HL-60 (cell line): ENCODE data around the gene ZFR.

ENCODE experiments used
- DNase-seq, 2 experiments: peaks; one replicate each; pipeline ENCODE4 v3.0.0-alpha.2; 2010 to 2020; ENCODE audit warnings: low read depth in 1 of 2, low spot score in 1 of 2
- H3K27ac ChIP-seq: fragments of 250-450 bp; sonication (Bioruptor Pico); replicated peaks from 2 replicates; pipeline ENCODE4 v1.5.1; 2020; ENCODE audit warnings: mild to moderate bottlenecking, moderate library complexity
- H3K27me3 ChIP-seq: fragments of 250-450 bp; sonication (Bioruptor Pico); 2 replicates; pipeline ENCODE4 v1.5.1; 2021; ENCODE audit warnings: mild to moderate bottlenecking, moderate library complexity; ENCODE audit not compliant: insufficient read depth, poor library complexity, severe bottlenecking
- H3K4me3 ChIP-seq: replicated peaks from 2 replicates; pipeline ENCODE4 v1.5.1; 2011; ENCODE audit warnings: mild to moderate bottlenecking, control low read depth, low read length; ENCODE audit not compliant: insufficient read depth
- GABPA ChIP-seq: IDR thresholded peaks from 2 replicates; pipeline ENCODE4 v1.6.1; 2012; ENCODE audit warnings: low read depth
- POLR2AphosphoS5 ChIP-seq: IDR thresholded peaks from 2 replicates; pipeline ENCODE4 v1.6.1; 2012; ENCODE audit warnings: low read depth
- SPI1 ChIP-seq: IDR thresholded peaks from 2 replicates; pipeline ENCODE4 v1.6.1; 2012; ENCODE audit warnings: low read depth, mild to moderate bottlenecking, borderline replicate concordance
- TF ChIP-seq, protein P1 (sequence below): IDR thresholded peaks from one replicate; pipeline ENCODE4 v1.5.1; 2011; ENCODE audit warnings: low read length, control low read depth, inconsistent platforms; ENCODE audit not compliant: insufficient read depth
- TF ChIP-seq, protein P2 (sequence below): IDR thresholded peaks from 2 replicates; pipeline ENCODE4 v1.6.1; 2012; ENCODE audit warnings: low read depth; ENCODE audit not compliant: insufficient replicate concordance

Gene ZFR

DNA sequence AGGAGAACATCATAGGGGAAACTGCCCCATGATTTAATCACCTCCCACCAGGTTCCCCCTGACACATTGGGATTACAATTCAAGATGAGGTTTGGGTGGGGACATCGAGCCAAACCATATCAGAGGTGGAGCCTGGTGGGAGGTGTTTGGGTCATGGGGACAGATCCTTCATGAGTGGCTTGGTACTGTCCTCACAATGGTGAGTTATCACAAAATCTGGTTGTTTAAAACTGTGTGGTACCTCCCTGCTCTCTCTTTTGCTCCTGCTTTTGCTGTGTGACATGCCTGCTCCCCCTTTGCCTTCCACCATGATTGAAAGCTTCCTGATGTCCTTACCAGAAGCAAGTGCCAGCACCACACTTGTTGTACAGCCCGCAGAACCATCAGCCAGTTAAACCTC, 16.2 kb upstream of the ZFR start:
- H3K27ac ChIP-seq, result no peak overlapping the region
- H3K27me3 ChIP-seq, result no peaks in the 10 kb centered on the region
- TF ChIP-seq POLR2AphosphoS5, result no peak
- TF ChIP-seq GABPA, result no peak
- TF ChIP-seq, protein P1, sequence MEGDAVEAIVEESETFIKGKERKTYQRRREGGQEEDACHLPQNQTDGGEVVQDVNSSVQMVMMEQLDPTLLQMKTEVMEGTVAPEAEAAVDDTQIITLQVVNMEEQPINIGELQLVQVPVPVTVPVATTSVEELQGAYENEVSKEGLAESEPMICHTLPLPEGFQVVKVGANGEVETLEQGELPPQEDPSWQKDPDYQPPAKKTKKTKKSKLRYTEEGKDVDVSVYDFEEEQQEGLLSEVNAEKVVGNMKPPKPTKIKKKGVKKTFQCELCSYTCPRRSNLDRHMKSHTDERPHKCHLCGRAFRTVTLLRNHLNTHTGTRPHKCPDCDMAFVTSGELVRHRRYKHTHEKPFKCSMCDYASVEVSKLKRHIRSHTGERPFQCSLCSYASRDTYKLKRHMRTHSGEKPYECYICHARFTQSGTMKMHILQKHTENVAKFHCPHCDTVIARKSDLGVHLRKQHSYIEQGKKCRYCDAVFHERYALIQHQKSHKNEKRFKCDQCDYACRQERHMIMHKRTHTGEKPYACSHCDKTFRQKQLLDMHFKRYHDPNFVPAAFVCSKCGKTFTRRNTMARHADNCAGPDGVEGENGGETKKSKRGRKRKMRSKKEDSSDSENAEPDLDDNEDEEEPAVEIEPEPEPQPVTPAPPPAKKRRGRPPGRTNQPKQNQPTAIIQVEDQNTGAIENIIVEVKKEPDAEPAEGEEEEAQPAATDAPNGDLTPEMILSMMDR, result no peak
- H3K4me3 ChIP-seq, result no peak overlapping the region
- no peak for DNase-seq

DNA sequence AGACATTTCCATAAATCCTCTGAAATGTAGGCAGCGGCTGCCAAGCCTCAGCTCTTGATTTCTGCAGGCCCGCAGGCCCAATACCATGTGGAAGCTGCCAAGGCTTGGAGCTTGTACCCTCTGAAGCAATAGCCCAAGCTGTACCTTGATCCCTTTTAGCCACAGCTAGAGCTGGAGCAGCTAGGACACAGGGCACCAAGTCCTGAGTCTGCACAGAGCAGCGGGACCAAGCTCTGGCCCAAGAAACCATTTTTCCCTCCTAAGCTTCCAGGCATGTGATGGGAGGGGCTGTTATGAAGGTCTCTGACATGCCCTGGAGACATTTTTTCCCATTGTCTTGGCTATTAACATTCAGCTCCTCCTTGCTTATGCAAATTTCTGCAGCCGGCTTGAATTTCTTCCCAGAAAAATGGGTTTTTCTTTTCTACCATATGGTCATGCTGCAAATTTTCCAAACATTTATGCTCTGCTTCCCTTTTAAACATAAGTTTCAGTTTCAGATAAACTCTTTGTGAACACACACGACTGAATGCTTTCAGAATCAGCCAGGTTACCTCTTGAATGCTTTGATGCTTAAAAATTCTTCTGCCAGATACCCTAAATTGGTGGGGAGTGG, 14.4 kb upstream of the ZFR start:
- TF ChIP-seq, protein P2, sequence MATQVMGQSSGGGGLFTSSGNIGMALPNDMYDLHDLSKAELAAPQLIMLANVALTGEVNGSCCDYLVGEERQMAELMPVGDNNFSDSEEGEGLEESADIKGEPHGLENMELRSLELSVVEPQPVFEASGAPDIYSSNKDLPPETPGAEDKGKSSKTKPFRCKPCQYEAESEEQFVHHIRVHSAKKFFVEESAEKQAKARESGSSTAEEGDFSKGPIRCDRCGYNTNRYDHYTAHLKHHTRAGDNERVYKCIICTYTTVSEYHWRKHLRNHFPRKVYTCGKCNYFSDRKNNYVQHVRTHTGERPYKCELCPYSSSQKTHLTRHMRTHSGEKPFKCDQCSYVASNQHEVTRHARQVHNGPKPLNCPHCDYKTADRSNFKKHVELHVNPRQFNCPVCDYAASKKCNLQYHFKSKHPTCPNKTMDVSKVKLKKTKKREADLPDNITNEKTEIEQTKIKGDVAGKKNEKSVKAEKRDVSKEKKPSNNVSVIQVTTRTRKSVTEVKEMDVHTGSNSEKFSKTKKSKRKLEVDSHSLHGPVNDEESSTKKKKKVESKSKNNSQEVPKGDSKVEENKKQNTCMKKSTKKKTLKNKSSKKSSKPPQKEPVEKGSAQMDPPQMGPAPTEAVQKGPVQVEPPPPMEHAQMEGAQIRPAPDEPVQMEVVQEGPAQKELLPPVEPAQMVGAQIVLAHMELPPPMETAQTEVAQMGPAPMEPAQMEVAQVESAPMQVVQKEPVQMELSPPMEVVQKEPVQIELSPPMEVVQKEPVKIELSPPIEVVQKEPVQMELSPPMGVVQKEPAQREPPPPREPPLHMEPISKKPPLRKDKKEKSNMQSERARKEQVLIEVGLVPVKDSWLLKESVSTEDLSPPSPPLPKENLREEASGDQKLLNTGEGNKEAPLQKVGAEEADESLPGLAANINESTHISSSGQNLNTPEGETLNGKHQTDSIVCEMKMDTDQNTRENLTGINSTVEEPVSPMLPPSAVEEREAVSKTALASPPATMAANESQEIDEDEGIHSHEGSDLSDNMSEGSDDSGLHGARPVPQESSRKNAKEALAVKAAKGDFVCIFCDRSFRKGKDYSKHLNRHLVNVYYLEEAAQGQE, result no peak
- TF ChIP-seq GABPA, result no peak
- no peak for TF ChIP-seq POLR2AphosphoS5
- TF ChIP-seq SPI1, result no peak
- TF ChIP-seq, protein P1, result no peak
- Histone ChIP-seq H3K27ac (no peak overlapping the region), H3K27me3 (no peaks in the 10 kb centered on the region), H3K4me3 (no peak overlapping the region)
- DNase-seq, result no peak

DNA sequence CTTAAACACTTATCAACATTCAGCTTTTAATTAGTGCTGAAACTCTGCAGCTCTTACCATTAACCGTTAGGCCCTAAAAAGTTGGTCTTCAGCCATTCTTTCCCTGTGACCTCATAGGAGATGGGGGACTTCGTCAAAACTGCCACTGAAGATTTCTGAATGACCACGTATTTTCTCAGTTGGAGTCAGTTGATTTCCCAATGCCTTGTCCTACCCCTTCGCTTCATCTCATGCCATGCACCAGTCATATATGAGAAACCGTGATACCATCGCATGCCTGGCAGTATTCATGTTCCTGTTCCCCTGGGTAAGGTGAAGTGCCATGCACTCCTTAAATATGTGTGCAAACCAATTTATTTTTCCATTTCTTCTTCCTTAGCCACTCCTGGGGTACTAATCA, 10.8 kb upstream of the ZFR start:
- no peak for DNase-seq
- Histone ChIP-seq H3K4me3 (no peak overlapping the region), H3K27ac (no peak overlapping the region), H3K27me3 (no peaks in the 10 kb centered on the region)
- TF ChIP-seq GABPA (no peak), POLR2AphosphoS5 (no peak), SPI1 (no peak)
- TF ChIP-seq, protein P2, result no peak
- TF ChIP-seq, protein P1, result no peak

DNA sequence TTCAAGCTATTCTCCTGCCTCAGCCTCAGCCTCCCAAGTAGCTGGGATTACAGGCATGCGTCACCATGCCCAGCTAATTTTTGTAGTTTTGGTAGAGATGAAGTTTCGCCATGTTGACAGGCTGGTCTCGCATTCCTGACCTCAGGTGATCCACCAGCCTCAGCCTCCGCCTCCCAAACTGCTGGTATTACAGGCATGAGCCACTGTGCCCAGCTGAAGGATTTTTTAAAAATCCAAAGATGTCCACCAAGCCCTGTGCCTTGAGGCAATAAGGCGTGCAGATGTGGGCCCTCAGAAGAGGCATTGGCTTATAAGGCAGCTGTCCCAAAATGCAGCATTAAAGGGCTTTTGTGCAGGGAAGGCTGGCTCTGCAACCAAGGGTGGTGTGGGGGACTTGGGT, 10.3 kb upstream of the ZFR start:
- H3K4me3 ChIP-seq, result no peak overlapping the region
- DNase-seq, result no peak
- no peak overlapping the region for H3K27ac ChIP-seq
- TF ChIP-seq GABPA, result no peak
- TF ChIP-seq, protein P1, result no peak
- TF ChIP-seq SPI1, result no peak
- TF ChIP-seq POLR2AphosphoS5, result no peak
- TF ChIP-seq, protein P2, result no peak
- H3K27me3 ChIP-seq, result no peaks in the 10 kb centered on the region
